ENCODE data around the gene LANCL3.
"Not testable (repeated sequence)": the region's sequence is repeated elsewhere in the genome, so short reads cannot be mapped to it uniquely, and the experiment has no call there.

DNA sequence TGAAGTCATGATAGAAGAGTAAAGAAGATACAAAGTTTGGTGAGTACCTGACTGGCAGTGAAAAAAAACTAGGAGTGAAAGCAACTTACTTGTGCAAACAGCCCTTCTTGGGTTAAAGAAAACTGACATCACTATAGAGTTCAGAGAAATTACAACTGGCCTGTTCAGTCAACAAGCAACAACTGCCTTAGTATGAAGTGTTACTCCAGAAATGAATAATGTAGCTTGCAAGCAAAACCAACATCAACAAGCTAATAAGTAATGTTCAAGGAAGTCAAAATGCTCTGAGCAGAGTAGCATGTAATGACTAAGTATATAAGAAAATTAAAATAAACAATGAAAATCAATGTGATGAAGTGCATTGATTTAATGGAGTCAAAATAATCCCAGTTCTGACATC lies 21.8 kb upstream of the LANCL3 start:
- TF ChIP-seq, protein P1, sequence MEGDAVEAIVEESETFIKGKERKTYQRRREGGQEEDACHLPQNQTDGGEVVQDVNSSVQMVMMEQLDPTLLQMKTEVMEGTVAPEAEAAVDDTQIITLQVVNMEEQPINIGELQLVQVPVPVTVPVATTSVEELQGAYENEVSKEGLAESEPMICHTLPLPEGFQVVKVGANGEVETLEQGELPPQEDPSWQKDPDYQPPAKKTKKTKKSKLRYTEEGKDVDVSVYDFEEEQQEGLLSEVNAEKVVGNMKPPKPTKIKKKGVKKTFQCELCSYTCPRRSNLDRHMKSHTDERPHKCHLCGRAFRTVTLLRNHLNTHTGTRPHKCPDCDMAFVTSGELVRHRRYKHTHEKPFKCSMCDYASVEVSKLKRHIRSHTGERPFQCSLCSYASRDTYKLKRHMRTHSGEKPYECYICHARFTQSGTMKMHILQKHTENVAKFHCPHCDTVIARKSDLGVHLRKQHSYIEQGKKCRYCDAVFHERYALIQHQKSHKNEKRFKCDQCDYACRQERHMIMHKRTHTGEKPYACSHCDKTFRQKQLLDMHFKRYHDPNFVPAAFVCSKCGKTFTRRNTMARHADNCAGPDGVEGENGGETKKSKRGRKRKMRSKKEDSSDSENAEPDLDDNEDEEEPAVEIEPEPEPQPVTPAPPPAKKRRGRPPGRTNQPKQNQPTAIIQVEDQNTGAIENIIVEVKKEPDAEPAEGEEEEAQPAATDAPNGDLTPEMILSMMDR (IDR thresholded peaks at IDR 0.05): not testable (repeated sequence)
- TF ChIP-seq POLR2A (IDR thresholded peaks at IDR 0.05): not testable (repeated sequence)

Data from heart left ventricle (tissue), 13 donors.